CD4-positive, alpha-beta T cell (primary cell): ENCODE measurements around the gene CDK9. TPM values are rescaled to one million over a fixed set of nuclear protein-coding genes. Genes with fewer than 3 reads are reported as not detected.

Source experiments
- ATAC-seq: fragments of 200-7000 bp; cut with Tn5 transposase; one replicate; pipeline ENCODE4 v1.10.0; 2022; ENCODE audit warnings: mild to moderate bottlenecking; ENCODE audit not compliant: poor library complexity
- CTCF ChIA-PET: fragments of 350-600 bp; sonication (Branson Sonifier 250); formaldehyde crosslinking; loops from one replicate; lab custom pipeline; 2021; ENCODE audit warnings: antibody characterized with exemption, inconsistent platforms; lab: Charles Lee
- POLR2A ChIA-PET: fragments of 350-600 bp; sonication (Branson Sonifier 250); formaldehyde crosslinking; loops from one replicate; lab custom pipeline; 2021; ENCODE audit warnings: antibody characterized with exemption, inconsistent platforms; lab: Charles Lee
- DNase-seq, 14 experiments: peaks; one replicate each; pipeline ENCODE4 v3.0.0-alpha.2; 2013 to 2020; ENCODE audit warnings: mixed read lengths in 2 of 14
- H3K27ac ChIP-seq, 2 donors: one replicate each; pipeline versions ENCODE4 v1.5.1 to v1.7.0; 2013; ENCODE audit warnings: low read length in 2 of 2, low read depth in 1 of 2, mild to moderate bottlenecking in 1 of 2
- H3K27me3 ChIP-seq, 2 experiments: 1 replicate in 1 of 2; 2 replicates in 1 of 2; pipeline versions ENCODE4 v1.6.1 to v1.7.0; 2013; ENCODE audit warnings: low read length in 2 of 2, control low read depth in 1 of 2, mild to moderate bottlenecking in 1 of 2, moderate library complexity in 1 of 2; ENCODE audit not compliant: insufficient read depth in 2 of 2, control insufficient read depth in 1 of 2
- H3K36me3 ChIP-seq: one replicate; pipeline ENCODE4 v1.6.1; 2013; ENCODE audit warnings: low read length, control low read depth; ENCODE audit not compliant: insufficient read depth
- H3K4me1 ChIP-seq: one replicate; pipeline ENCODE4 v1.6.1; 2013; ENCODE audit warnings: low read length, control low read depth; ENCODE audit not compliant: insufficient read depth
- H3K4me3 ChIP-seq: one replicate; pipeline ENCODE4 v1.5.1; 2013; ENCODE audit warnings: mild to moderate bottlenecking, low read length, moderate library complexity
- H3K9me3 ChIP-seq, 2 experiments: 1 replicate in 1 of 2; 2 replicates in 1 of 2; pipeline versions ENCODE4 v1.6.1 to v1.7.0; 2013; ENCODE audit warnings: low read length in 2 of 2, mild to moderate bottlenecking in 2 of 2, control low read depth in 1 of 2, moderate library complexity in 1 of 2; ENCODE audit not compliant: control insufficient read depth in 1 of 2, insufficient read depth in 1 of 2
- H3K27ac Mint-ChIP-seq: one replicate; pipeline ENCODE4 v1.8.0; 2020; ENCODE audit warnings: mixed read lengths
- H3K27me3 Mint-ChIP-seq: one replicate; pipeline ENCODE4 v1.8.0; 2021; ENCODE audit warnings: mixed read lengths
- H3K36me3 Mint-ChIP-seq: one replicate; pipeline ENCODE4 v1.8.0; 2021; ENCODE audit warnings: low read depth, mixed read lengths
- H3K4me1 Mint-ChIP-seq: one replicate; pipeline ENCODE4 v1.8.0; 2021; ENCODE audit warnings: low read depth, mixed read lengths
- H3K4me3 Mint-ChIP-seq: one replicate; pipeline ENCODE4 v1.8.0; 2020; ENCODE audit warnings: mild to moderate bottlenecking, mixed read lengths
- H3K9me3 Mint-ChIP-seq: one replicate; pipeline ENCODE4 v1.8.0; 2020; ENCODE audit warnings: mixed read lengths
- intact Hi-C, 2 experiments: fragments of 100-400 bp; cut with DNase I in 1 of 2; cut with micrococcal nuclease in 1 of 2; formaldehyde crosslinking; loops; one replicate each; pipeline versions ENCODE4 v1.15.1 to v1.9.0; 2023 to 2025; cut with DNase I, micrococcal nuclease
- total RNA-seq, 174 experiments: library from RNA in 2 of 174; stranded (reverse) in 2 of 174; gene quantifications; one replicate each; pipeline ENCODE4 v1.2.3 and lab custom pipeline; 2021 to 2026
- TF ChIP-seq, protein P1 (sequence below): fragments of 200-600 bp; IDR thresholded peaks from one replicate; pipeline ENCODE4 v1.8.0; 2022; ENCODE audit warnings: antibody characterized with exemption, mild to moderate bottlenecking

CDK9 gene
- total RNA-seq, 2 experiments from 2014 or later, result 117 to 121 TPM

DNA sequence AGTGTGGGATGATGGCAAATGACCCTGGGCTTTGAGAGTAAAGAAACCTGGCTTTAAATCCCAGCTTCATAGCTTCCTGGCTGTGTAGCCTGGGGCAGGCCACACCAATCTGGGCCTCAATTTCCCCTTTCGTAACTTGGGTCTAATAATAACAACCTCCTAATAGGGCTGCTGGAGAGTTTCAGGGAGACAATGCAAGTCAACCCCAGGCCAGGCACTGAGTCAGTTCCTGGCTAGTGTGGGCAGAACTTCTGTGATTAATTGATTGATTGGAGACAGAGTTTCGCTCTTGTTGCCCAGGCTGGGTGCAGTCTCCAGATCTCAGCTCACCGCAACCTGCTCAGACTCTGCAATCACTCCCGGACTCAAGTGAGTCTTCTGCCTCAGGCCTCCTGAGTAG, 4.0 kb upstream of the CDK9 start:
- DNase-seq (no peak), ATAC-seq (no peak)
- no peaks in the 10 kb centered on the region for H3K27me3 ChIP-seq
- H3K9me3 ChIP-seq, result no peaks in the 10 kb centered on the region
- no peak overlapping the region for H3K4me3 ChIP-seq
- peak overlapping the region; percentile 15 to 52 for H3K27ac ChIP-seq
- H3K27me3 Mint-ChIP-seq, result no peaks in the 10 kb centered on the region
- no peaks in the 10 kb centered on the region for H3K36me3 ChIP-seq
- H3K4me3 Mint-ChIP-seq, result peak overlapping the region; percentile 60
- intact Hi-C loops, result no loop called here
- H3K27ac Mint-ChIP-seq, result peak overlapping the region; percentile 97
- H3K36me3 Mint-ChIP-seq, result peaks cover 18% of the 10 kb centered on the region
- H3K4me1 Mint-ChIP-seq, result peaks cover 73% of the 10 kb centered on the region
- CTCF ChIA-PET, result interaction anchor here (1.6 to 5.3 kb wide), 2 partner anchors 10 to 47 kb away, joined by 4 to 43 read pairs; partner anchors contain the start of gene TOR2A
- no peaks in the 10 kb centered on the region for H3K9me3 Mint-ChIP-seq
- TF ChIP-seq, protein P1, sequence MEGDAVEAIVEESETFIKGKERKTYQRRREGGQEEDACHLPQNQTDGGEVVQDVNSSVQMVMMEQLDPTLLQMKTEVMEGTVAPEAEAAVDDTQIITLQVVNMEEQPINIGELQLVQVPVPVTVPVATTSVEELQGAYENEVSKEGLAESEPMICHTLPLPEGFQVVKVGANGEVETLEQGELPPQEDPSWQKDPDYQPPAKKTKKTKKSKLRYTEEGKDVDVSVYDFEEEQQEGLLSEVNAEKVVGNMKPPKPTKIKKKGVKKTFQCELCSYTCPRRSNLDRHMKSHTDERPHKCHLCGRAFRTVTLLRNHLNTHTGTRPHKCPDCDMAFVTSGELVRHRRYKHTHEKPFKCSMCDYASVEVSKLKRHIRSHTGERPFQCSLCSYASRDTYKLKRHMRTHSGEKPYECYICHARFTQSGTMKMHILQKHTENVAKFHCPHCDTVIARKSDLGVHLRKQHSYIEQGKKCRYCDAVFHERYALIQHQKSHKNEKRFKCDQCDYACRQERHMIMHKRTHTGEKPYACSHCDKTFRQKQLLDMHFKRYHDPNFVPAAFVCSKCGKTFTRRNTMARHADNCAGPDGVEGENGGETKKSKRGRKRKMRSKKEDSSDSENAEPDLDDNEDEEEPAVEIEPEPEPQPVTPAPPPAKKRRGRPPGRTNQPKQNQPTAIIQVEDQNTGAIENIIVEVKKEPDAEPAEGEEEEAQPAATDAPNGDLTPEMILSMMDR, result no peak
- POLR2A ChIA-PET, result interaction anchor here (1.4 to 2.1 kb wide), 3 partner anchors 10 to 18 kb away, joined by 4 to 18 read pairs (median 4); no protein-coding TSS in a partner anchor
- H3K4me1 ChIP-seq, result peaks cover 74% of the 10 kb centered on the region

DNA sequence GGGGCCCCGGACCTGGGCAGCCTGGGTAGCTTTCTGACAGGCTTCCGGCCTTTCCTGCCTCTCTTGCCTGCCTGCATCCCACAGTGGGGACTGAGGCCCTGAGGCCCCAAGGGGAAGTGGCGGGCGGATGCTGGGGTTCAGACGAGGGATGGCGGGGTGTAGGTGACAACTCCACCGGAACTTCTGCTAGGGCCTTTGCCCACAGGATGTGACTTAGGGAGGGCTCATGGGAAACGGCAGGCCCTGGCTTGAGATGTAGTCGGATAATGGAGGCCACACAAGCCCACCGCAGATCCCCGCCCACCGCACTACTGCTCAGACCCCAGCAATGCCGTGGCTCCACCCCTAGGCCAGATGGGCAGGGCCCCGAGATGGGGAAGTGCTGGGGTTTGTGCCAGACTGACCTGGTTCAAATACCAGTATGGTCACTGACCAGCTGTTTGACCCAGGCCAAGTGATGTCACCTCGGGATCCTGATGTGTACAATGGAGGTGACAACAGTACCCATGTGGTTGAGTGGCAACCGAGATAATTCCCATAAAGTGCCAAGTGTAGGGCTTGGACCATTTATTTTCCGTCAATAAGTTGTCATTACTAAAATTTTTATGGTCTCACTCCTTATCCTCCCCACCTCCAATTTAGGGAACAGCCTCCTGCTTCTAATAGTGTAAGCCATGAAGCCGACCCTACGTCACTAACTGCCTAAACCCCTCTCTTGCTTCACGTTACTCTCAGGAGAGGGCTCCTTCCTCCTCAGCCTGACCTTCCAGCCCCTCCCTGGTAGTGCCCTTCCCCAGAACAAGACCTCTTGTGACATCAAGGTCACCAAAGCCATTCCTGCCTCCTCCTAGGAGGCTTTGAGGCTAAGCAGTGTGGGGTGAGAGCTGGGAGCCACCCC, 2.5 kb upstream of the CDK9 start:
- TF ChIP-seq, protein P1, result no peak
- POLR2A ChIA-PET, result interaction anchor here (0.9 to 2.1 kb wide), 5 partner anchors 13 to 289 kb away, joined by 3 to 18 read pairs (median 4); partner anchors contain the start of gene TOR2A
- intact Hi-C loops, result loop anchor here in 1 of 2 experiments (1.0 kb wide), 1 partner anchor 12 kb away; no protein-coding TSS in a partner anchor
- H3K9me3 ChIP-seq, result no peaks in the 10 kb centered on the region
- Mint-ChIP-seq H3K9me3 (no peaks in the 10 kb centered on the region), H3K27me3 (no peaks in the 10 kb centered on the region), H3K4me3 (peak overlapping the region; percentile 81), H3K36me3 (peaks cover 24% of the 10 kb centered on the region), H3K4me1 (peaks cover 74% of the 10 kb centered on the region), H3K27ac (peak overlapping the region; percentile 97)
- peak overlapping the region; percentile 37 for H3K4me3 ChIP-seq
- H3K4me1 ChIP-seq, result peaks cover 87% of the 10 kb centered on the region
- peak; percentile 41 to 94 (median 68) for DNase-seq
- H3K27me3 ChIP-seq, result no peaks in the 10 kb centered on the region
- CTCF ChIA-PET, result interaction anchor here (1.5 to 5.3 kb wide), 4 partner anchors 12 to 87 kb away, joined by 4 to 43 read pairs (median 4); partner anchors contain the start of gene TOR2A
- peaks cover 15% of the 10 kb centered on the region for H3K36me3 ChIP-seq
- peak overlapping the region; percentile 85 to 89 for H3K27ac ChIP-seq
- ATAC-seq, result peak; percentile 20
